GM21447 (cell line): ENCODE results near the gene TLE2.

Experiments
- ATAC-seq: cut with Tn5 transposase; IDR thresholded peaks from one replicate; pipeline ENCODE4 v1.9.1; 2021; ENCODE audit not compliant: unreplicated experiment

The TLE2 gene

GRCh38 chr19:3029065-3029923 lies at the start of gene TLE2:
Gene TLE2 (minus strand): TSS chr19:3029280. CDS start chr19:3028904, 376 bp downstream.
- ATAC-seq: no peak

GRCh38 chr19:3075605-3076431 lies 46.7 kb upstream of the TLE2 start:
- ATAC-seq: no peak

- ATAC-seq: no peak
Measured at GRCh38 chr19:3073931-3074595, 45.0 kb upstream of the TLE2 start.

- ATAC-seq: no peak
Measured at GRCh38 chr19:3073159-3073563, 44.1 kb upstream of the TLE2 start.

- no peak for ATAC-seq
Measured at GRCh38 chr19:3071768-3072167, 42.7 kb upstream of the TLE2 start.

- no peak for ATAC-seq
Measured at GRCh38 chr19:3068071-3068470, 39.0 kb upstream of the TLE2 start.

GRCh38 chr19:3067563-3067962 lies 38.5 kb upstream of the TLE2 start:
- ATAC-seq: no peak

- no peak for ATAC-seq
Measured at GRCh38 chr19:3066482-3067049, 37.5 kb upstream of the TLE2 start.

- peak; percentile 53 for ATAC-seq
Measured at GRCh38 chr19:3065675-3066357, 36.7 kb upstream of the TLE2 start.

- ATAC-seq: no peak
Measured at GRCh38 chr19:3064011-3064330, 34.9 kb upstream of the TLE2 start.

- ATAC-seq: no peak
Measured at GRCh38 chr19:3062165-3063105, 33.4 kb upstream of the TLE2 start, which contains the start of gene TLE5. Gene TLE5 (minus strand): TSS chr19:3062495. CDS start chr19:3062200, 295 bp downstream.

GRCh38 chr19:3061182-3062161 lies 32.4 kb upstream of the TLE2 start:
- no peak for ATAC-seq

GRCh38 chr19:3060857-3061181 lies 31.7 kb upstream of the TLE2 start:
- ATAC-seq: no peak

GRCh38 chr19:3059653-3060052 lies 30.6 kb upstream of the TLE2 start:
- ATAC-seq: no peak

- no peak for ATAC-seq
Measured at GRCh38 chr19:3058821-3059314, 29.8 kb upstream of the TLE2 start.

GRCh38 chr19:3058009-3058820 lies 29.1 kb upstream of the TLE2 start:
- ATAC-seq: no peak

GRCh38 chr19:3057275-3057714 lies 28.2 kb upstream of the TLE2 start:
- no peak for ATAC-seq
